ENCODE measurements around the gene CILP2. TPM values are rescaled to one million over a fixed set of nuclear protein-coding genes. Genes with fewer than 3 reads are reported as not detected.

Gene CILP2
- total RNA-seq, 2 experiments from 2014 or later = 1.1 to 1.7 TPM

DNA sequence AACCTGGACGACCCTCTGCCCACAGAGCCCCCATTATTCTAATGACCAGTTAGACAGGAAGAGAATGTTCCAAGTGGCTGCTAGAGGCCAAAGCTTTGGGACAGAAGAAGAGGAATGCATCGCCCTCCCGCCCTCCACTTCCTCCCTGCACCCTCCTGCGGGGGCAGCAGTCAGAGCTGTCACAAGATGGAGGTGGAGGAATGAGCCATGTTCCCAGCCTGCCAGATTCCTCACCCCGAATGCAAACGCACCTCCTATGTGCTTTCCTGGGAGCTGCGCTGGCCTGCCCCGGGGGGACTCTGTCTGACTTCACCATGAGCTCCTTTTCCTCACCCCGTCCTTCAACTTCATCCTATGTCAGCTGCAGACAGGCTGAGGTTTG, 7.7 kb upstream of the CILP2 start:
- TF ChIP-seq, protein P1, sequence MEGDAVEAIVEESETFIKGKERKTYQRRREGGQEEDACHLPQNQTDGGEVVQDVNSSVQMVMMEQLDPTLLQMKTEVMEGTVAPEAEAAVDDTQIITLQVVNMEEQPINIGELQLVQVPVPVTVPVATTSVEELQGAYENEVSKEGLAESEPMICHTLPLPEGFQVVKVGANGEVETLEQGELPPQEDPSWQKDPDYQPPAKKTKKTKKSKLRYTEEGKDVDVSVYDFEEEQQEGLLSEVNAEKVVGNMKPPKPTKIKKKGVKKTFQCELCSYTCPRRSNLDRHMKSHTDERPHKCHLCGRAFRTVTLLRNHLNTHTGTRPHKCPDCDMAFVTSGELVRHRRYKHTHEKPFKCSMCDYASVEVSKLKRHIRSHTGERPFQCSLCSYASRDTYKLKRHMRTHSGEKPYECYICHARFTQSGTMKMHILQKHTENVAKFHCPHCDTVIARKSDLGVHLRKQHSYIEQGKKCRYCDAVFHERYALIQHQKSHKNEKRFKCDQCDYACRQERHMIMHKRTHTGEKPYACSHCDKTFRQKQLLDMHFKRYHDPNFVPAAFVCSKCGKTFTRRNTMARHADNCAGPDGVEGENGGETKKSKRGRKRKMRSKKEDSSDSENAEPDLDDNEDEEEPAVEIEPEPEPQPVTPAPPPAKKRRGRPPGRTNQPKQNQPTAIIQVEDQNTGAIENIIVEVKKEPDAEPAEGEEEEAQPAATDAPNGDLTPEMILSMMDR (IDR thresholded peaks at IDR 0.05) = no peak
- Mint-ChIP-seq H3K4me3 (no peak overlapping the region), H3K27ac (no peak overlapping the region), H3K27me3 (no peaks in the 10 kb centered on the region), H3K4me1 (ENCODE audit: low read depth) (peaks cover 17% of the 10 kb centered on the region), H3K9me3 (no peaks in the 10 kb centered on the region), H3K36me3 (ENCODE audit: low read depth) (peaks cover 37% of the 10 kb centered on the region)
- intact Hi-C loops (cut with DNase I, micrococcal nuclease) = loop anchor here in 1 of 2 experiments (5.0 kb wide), 2 partner anchors 97 to 217 kb away; partner anchors contain the start of gene LPAR2
- H3K9me3 ChIP-seq (ENCODE audit: control insufficient read depth in 1 of 2, insufficient read depth in 1 of 2, low read length in 2 of 2) = no peaks in the 10 kb centered on the region
- H3K4me1 ChIP-seq (ENCODE audit: insufficient read depth, low read length) = peaks cover 13% of the 10 kb centered on the region
- no peaks in the 10 kb centered on the region for H3K27me3 ChIP-seq (ENCODE audit: control insufficient read depth in 1 of 2, insufficient read depth in 2 of 2, low read length in 2 of 2)
- POLR2A ChIA-PET = interaction anchor here (0.7 kb wide), 1 partner anchor 98 kb away, joined by 3 read pairs; no protein-coding TSS in a partner anchor
- no peak for DNase-seq
- CTCF ChIA-PET = interaction anchor here (0.8 to 4.2 kb wide), 3 partner anchors 30 to 114 kb away, joined by 3 to 57 read pairs (median 4); partner anchors contain the start of gene GMIP
- ATAC-seq (ENCODE audit: poor library complexity) = no peak
- no peak overlapping the region for H3K4me3 ChIP-seq (ENCODE audit: low read length)
- H3K27ac ChIP-seq (ENCODE audit: low read depth in 1 of 2, low read length in 2 of 2) = no peak overlapping the region
- H3K36me3 ChIP-seq (ENCODE audit: insufficient read depth, low read length) = peaks cover 29% of the 10 kb centered on the region

DNA sequence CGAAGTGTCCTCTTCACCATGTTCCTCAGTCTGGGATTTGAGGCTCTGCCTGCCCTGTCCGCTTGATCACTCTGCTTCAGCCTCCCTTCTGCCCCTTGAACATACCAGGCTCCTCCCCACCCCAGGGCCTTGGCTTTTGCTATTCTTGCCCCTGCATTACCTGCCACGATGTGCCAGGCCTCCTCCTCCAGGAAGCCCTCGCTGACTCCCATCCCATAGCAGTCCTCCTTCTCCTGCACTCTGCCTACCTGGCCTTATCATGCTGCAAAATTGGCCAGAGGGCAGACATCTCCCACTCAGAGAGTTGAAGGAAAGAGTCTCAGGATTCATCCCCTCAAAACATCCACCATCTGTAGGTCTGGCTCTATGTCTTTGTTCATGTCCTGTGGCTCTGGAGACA, 7.2 kb upstream of the CILP2 start:
- Mint-ChIP-seq H3K27ac (peak overlapping the region; percentile 49), H3K4me3 (no peak overlapping the region), H3K4me1 (ENCODE audit: low read depth) (peaks cover 17% of the 10 kb centered on the region), H3K36me3 (ENCODE audit: low read depth) (peaks cover 37% of the 10 kb centered on the region), H3K27me3 (no peaks in the 10 kb centered on the region), H3K9me3 (no peaks in the 10 kb centered on the region)
- H3K4me1 ChIP-seq (ENCODE audit: insufficient read depth, low read length) = peaks cover 12% of the 10 kb centered on the region
- TF ChIP-seq, protein P1 (IDR thresholded peaks at IDR 0.05) = no peak
- intact Hi-C loops (cut with DNase I, micrococcal nuclease) = loop anchor here in 1 of 2 experiments (5.0 kb wide), 2 partner anchors 96 to 216 kb away; partner anchors contain the start of gene LPAR2
- no peaks in the 10 kb centered on the region for H3K27me3 ChIP-seq (ENCODE audit: control insufficient read depth in 1 of 2, insufficient read depth in 2 of 2, low read length in 2 of 2)
- H3K27ac ChIP-seq (ENCODE audit: low read depth in 1 of 2, low read length in 2 of 2) = no peak overlapping the region
- ATAC-seq (ENCODE audit: poor library complexity) (no peak), DNase-seq (no peak)
- ChIA-PET POLR2A (interaction anchor here (0.7 to 2.0 kb wide), 4 partner anchors 98 to 335 kb away, joined by 3 to 15 read pairs (median 8); partner anchors contain the start of genes GMIP and ZNF253), CTCF (interaction anchor here (0.8 to 4.2 kb wide), 3 partner anchors 30 to 113 kb away, joined by 4 to 57 read pairs (median 12); partner anchors contain the start of gene GMIP)
- peaks cover 28% of the 10 kb centered on the region for H3K36me3 ChIP-seq (ENCODE audit: insufficient read depth, low read length)
- no peaks in the 10 kb centered on the region for H3K9me3 ChIP-seq (ENCODE audit: control insufficient read depth in 1 of 2, insufficient read depth in 1 of 2, low read length in 2 of 2)
- no peak overlapping the region for H3K4me3 ChIP-seq (ENCODE audit: low read length)

DNA sequence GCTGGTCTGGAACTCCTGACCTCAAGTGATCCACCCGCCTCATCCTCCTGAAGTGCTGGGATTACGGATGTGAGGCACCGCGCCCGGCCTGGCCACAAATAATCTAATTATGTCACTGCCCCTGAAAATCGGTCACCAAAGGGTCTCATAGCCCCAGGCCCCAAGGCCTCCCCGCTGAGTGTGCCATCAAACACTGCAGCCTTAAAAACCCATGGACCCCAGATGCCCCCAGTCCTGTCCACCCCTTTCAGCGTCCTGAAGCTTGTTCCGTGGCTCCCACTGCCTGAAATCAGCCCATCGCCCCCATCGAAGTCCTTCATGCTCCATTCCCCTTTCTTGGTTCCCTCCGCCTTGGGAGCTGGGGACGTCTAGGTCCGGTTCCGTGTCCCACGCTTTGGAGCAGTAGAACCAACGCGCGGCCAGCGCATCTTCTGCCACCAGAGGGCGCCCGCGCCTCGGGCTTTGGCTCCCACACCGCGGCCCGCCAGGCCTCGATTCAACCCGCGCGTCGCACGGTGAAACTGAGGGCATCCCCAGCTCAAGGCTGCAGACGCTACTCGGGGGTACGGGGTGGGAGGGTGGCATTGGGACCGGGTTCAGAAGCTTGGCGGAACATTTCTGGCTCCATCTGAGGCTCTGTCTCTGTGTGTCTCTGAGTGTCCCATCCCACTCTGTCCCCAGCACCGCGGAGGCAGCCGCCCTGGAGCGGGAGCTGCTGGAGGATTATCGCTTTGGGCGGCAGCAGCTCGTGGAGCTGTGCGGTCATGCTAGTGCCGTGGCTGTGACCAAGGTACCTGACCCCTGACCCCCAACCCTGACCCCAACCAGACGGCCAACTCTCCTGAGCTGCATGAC, 5.9 kb upstream of the CILP2 start:
- DNase-seq = peak; percentile 69 to 94 (median 86)
- ChIA-PET CTCF (interaction anchor here (0.7 to 4.2 kb wide), 26 partner anchors 9 to 707 kb away, joined by 3 to 57 read pairs (median 5); partner anchors contain the start of genes ATP13A1, GMIP, LPAR2 and NDUFA13), POLR2A (interaction anchor here (0.7 to 2.0 kb wide), 19 partner anchors 9 to 546 kb away, joined by 3 to 17 read pairs (median 4); partner anchors contain the start of genes ATP13A1, GMIP, NDUFA13 and TSSK6)
- no peak overlapping the region for H3K4me3 ChIP-seq (ENCODE audit: low read length)
- Mint-ChIP-seq H3K36me3 (ENCODE audit: low read depth) (peaks cover 25% of the 10 kb centered on the region), H3K27me3 (no peaks in the 10 kb centered on the region), H3K27ac (peak overlapping the region; percentile 47), H3K9me3 (no peaks in the 10 kb centered on the region), H3K4me1 (ENCODE audit: low read depth) (peaks cover 22% of the 10 kb centered on the region), H3K4me3 (peak overlapping the region; percentile 43)
- TF ChIP-seq, protein P1 (IDR thresholded peaks at IDR 0.05) = peak; percentile 88
- peaks cover 21% of the 10 kb centered on the region for H3K36me3 ChIP-seq (ENCODE audit: insufficient read depth, low read length)
- ATAC-seq (ENCODE audit: poor library complexity) = peak; percentile 84
- intact Hi-C loops (cut with DNase I, micrococcal nuclease) = loop anchor here (1.0 to 5.0 kb wide), 6 partner anchors 95 to 428 kb away; partner anchors contain the start of genes GMIP (in 1 of the 2) and LPAR2 (in 1 of the 2)
- no peaks in the 10 kb centered on the region for H3K9me3 ChIP-seq (ENCODE audit: control insufficient read depth in 1 of 2, insufficient read depth in 1 of 2, low read length in 2 of 2)
- no peak overlapping the region for H3K27ac ChIP-seq (ENCODE audit: low read depth in 1 of 2, low read length in 2 of 2)
- H3K27me3 ChIP-seq (ENCODE audit: control insufficient read depth in 1 of 2, insufficient read depth in 2 of 2, low read length in 2 of 2) = no peaks in the 10 kb centered on the region
- H3K4me1 ChIP-seq (ENCODE audit: insufficient read depth, low read length) = peaks cover 11% of the 10 kb centered on the region

All from CD4-positive, alpha-beta T cell (primary cell).